Karpas-422 (cell line): ENCODE data around the gene PLOD3. TPM values are rescaled to one million over a fixed set of nuclear protein-coding genes. Genes with fewer than 3 reads are reported as not detected.

ENCODE experiments used
- DNase-seq: peaks from one replicate; pipeline ENCODE4 v3.0.0-alpha.2; 2015
- H2AFZ ChIP-seq: fragments of 200-600 bp; sonication (generic); 2 replicates; pipeline ENCODE4 v1.6.1; 2014; ENCODE audit warnings: antibody characterized with exemption, low read length, mixed read lengths
- H3K27ac ChIP-seq: fragments of 200-600 bp; sonication (generic); 2 replicates; pipeline ENCODE4 v1.5.1; 2014; ENCODE audit warnings: mild to moderate bottlenecking, low read length, moderate library complexity
- H3K27me3 ChIP-seq: fragments of 200-600 bp; sonication (generic); 2 replicates; pipeline ENCODE4 v1.6.1; 2014; ENCODE audit warnings: low read length, mixed read lengths
- H3K36me3 ChIP-seq: fragments of 200-600 bp; sonication (generic); 2 replicates; pipeline ENCODE4 v1.6.1; 2014; ENCODE audit warnings: low read length, mixed read lengths; ENCODE audit not compliant: insufficient read depth
- H3K4me1 ChIP-seq: fragments of 200-600 bp; sonication (generic); 2 replicates; pipeline ENCODE4 v1.6.1; 2014; ENCODE audit warnings: mild to moderate bottlenecking, low read length, mixed read lengths
- H3K4me2 ChIP-seq: fragments of 200-600 bp; sonication (generic); 2 replicates; pipeline ENCODE4 v1.6.1; 2014; ENCODE audit warnings: low read length, low read depth, mild to moderate bottlenecking; ENCODE audit not compliant: poor library complexity, severe bottlenecking
- H3K4me3 ChIP-seq: fragments of 200-600 bp; sonication (generic); 2 replicates; pipeline ENCODE4 v1.5.1; 2014; ENCODE audit warnings: mild to moderate bottlenecking, antibody characterized with exemption, low read length, mixed read lengths
- H3K79me2 ChIP-seq: fragments of 200-600 bp; sonication (generic); 2 replicates; pipeline ENCODE4 v1.6.1; 2014; ENCODE audit warnings: mild to moderate bottlenecking, low read length, mixed read lengths
- H3K9ac ChIP-seq: fragments of 200-600 bp; sonication (generic); 2 replicates; pipeline ENCODE4 v1.6.0; 2014; ENCODE audit warnings: low read length
- H3K9me2 ChIP-seq: fragments of 200-600 bp; sonication (generic), shearing (Covaris generic); replicated peaks from 2 replicates; pipeline ENCODE4 v1.6.0; 2014; ENCODE audit warnings: mild to moderate bottlenecking, low read length, moderate library complexity; ENCODE audit not compliant: insufficient read depth
- H3K9me3 ChIP-seq: fragments of 300-700, 200-600 bp; sonication (generic); 2 replicates; pipeline ENCODE4 v1.6.1; 2014; ENCODE audit warnings: low read length, mixed read lengths
- H4K20me1 ChIP-seq: fragments of 200-600 bp; sonication (generic); 2 replicates; pipeline ENCODE4 v1.6.1; 2014; ENCODE audit warnings: mild to moderate bottlenecking, antibody characterized with exemption, low read length, low read depth; ENCODE audit not compliant: insufficient read depth
- total RNA-seq: library from RNA; depleted of rRNA; stranded (reverse); fragments of >200 nt; shearing (Covaris generic); gene quantifications from 2 replicates; pipeline ENCODE4 v1.2.3, GENCODE V29; 2014; ENCODE audit warnings: low replicate concordance

PLOD3 gene
- total RNA-seq, 1 experiment from 2014 or later: 11.1 TPM

- peak overlapping the region; percentile 77 for H3K4me2 ChIP-seq
- peak overlapping the region; percentile 68; the same call in 1 of the 2 replicates for H3K27ac ChIP-seq
- peaks cover 34% of the 10 kb centered on the region for H3K4me1 ChIP-seq
- H3K9me2 ChIP-seq: no peaks in the 10 kb centered on the region
- no peak for DNase-seq
- H3K36me3 ChIP-seq: no peaks in the 10 kb centered on the region
- no peaks in the 10 kb centered on the region for H3K9me3 ChIP-seq
- no peak overlapping the region for H2AFZ ChIP-seq
- peak overlapping the region; percentile 89 for H3K9ac ChIP-seq
- H3K79me2 ChIP-seq: 0 out of 2 replicates have a peak, but pooled peaks cover 5% of the 10 kb centered on the region
- peaks cover 30% of the 10 kb centered on the region for H4K20me1 ChIP-seq
- H3K27me3 ChIP-seq: no peaks in the 10 kb centered on the region
- peak overlapping the region; percentile 76 for H3K4me3 ChIP-seq
Observed at GRCh38 chr7:101164071-101164840, 53.1 kb downstream of the PLOD3 start.

GRCh38 chr7:101163279-101164070 is 53.9 kb downstream of the PLOD3 start:
- H3K4me1 ChIP-seq: peaks cover 33% of the 10 kb centered on the region
- peak overlapping the region; percentile 76 for H3K4me3 ChIP-seq
- H3K4me2 ChIP-seq: peak overlapping the region; percentile 78
- H4K20me1 ChIP-seq: peaks cover 30% of the 10 kb centered on the region
- H3K9ac ChIP-seq: peak overlapping the region; percentile 89
- no peaks in the 10 kb centered on the region for H3K9me3 ChIP-seq
- H3K9me2 ChIP-seq: no peaks in the 10 kb centered on the region
- no peaks in the 10 kb centered on the region for H3K36me3 ChIP-seq
- H3K27me3 ChIP-seq: no peaks in the 10 kb centered on the region
- 0 out of 2 replicates have a peak, but pooled peaks cover 5% of the 10 kb centered on the region for H3K79me2 ChIP-seq
- peak overlapping the region; percentile 89 for H3K27ac ChIP-seq
- DNase-seq: peak; percentile 91
- no peak overlapping the region for H2AFZ ChIP-seq

GRCh38 chr7:101162551-101163278 is 54.7 kb downstream of the PLOD3 start:
- no peaks in the 10 kb centered on the region for H3K9me3 ChIP-seq
- peak; percentile 94 for DNase-seq
- H3K4me3 ChIP-seq: peak overlapping the region; percentile 76
- peak overlapping the region; percentile 89 for H3K27ac ChIP-seq
- H3K9me2 ChIP-seq: no peaks in the 10 kb centered on the region
- no peaks in the 10 kb centered on the region for H3K36me3 ChIP-seq
- peaks cover 33% of the 10 kb centered on the region for H3K4me1 ChIP-seq
- H3K79me2 ChIP-seq: 0 out of 2 replicates have a peak, but pooled peaks cover 5% of the 10 kb centered on the region
- H3K9ac ChIP-seq: peak overlapping the region; percentile 89
- H3K4me2 ChIP-seq: peak overlapping the region; percentile 78
- H2AFZ ChIP-seq: peak overlapping the region; percentile 59; the same call in 1 of the 2 replicates
- H3K27me3 ChIP-seq: no peaks in the 10 kb centered on the region
- peaks cover 30% of the 10 kb centered on the region for H4K20me1 ChIP-seq

- H3K4me1 ChIP-seq: peaks cover 34% of the 10 kb centered on the region
- H3K9me2 ChIP-seq: no peaks in the 10 kb centered on the region
- H3K9ac ChIP-seq: peak overlapping the region; percentile 89
- peaks cover 22% of the 10 kb centered on the region for H4K20me1 ChIP-seq
- no peaks in the 10 kb centered on the region for H3K27me3 ChIP-seq
- H3K27ac ChIP-seq: peak overlapping the region; percentile 89
- no peaks in the 10 kb centered on the region for H3K9me3 ChIP-seq
- H3K79me2 ChIP-seq: 0 out of 2 replicates have a peak, but pooled peaks cover 5% of the 10 kb centered on the region
- peaks cover 3% of the 10 kb centered on the region; the same call in 1 of the 2 replicates for H3K36me3 ChIP-seq
- no peak overlapping the region for H2AFZ ChIP-seq
- DNase-seq: no peak
- H3K4me2 ChIP-seq: peak overlapping the region; percentile 78
- H3K4me3 ChIP-seq: peak overlapping the region; percentile 76
Observed at GRCh38 chr7:101161692-101162471, 55.5 kb downstream of the PLOD3 start.

- Histone ChIP-seq H3K27me3 (no peaks in the 10 kb centered on the region), H2AFZ (no peak overlapping the region), H3K9me3 (no peaks in the 10 kb centered on the region), H3K4me2 (no peak overlapping the region), H3K9me2 (no peaks in the 10 kb centered on the region), H3K4me1 (peaks cover 39% of the 10 kb centered on the region), H3K27ac (no peak overlapping the region), H3K4me3 (no peak overlapping the region), H4K20me1 (peaks cover 18% of the 10 kb centered on the region), H3K9ac (no peak overlapping the region), H3K79me2 (peaks cover 14% of the 10 kb centered on the region; the same call in 1 of the 2 replicates), H3K36me3 (peaks cover 4% of the 10 kb centered on the region; the same call in 1 of the 2 replicates)
- no peak for DNase-seq
Observed at GRCh38 chr7:101160910-101161309, 56.5 kb downstream of the PLOD3 start.

- Histone ChIP-seq H3K27ac (no peak overlapping the region), H3K79me2 (peaks cover 23% of the 10 kb centered on the region), H3K9ac (no peak overlapping the region), H3K9me3 (no peaks in the 10 kb centered on the region), H4K20me1 (peaks cover 12% of the 10 kb centered on the region), H3K9me2 (no peaks in the 10 kb centered on the region), H3K4me1 (peaks cover 39% of the 10 kb centered on the region), H3K4me2 (no peak overlapping the region), H2AFZ (no peak overlapping the region), H3K36me3 (peaks cover 4% of the 10 kb centered on the region; the same call in 1 of the 2 replicates), H3K4me3 (no peak overlapping the region), H3K27me3 (no peaks in the 10 kb centered on the region)
- no peak for DNase-seq
Observed at GRCh38 chr7:101159696-101160674, 57.4 kb downstream of the PLOD3 start.
